GM12878 (cell line): Measurements from ENCODE around the gene SUMF2. TPM values are rescaled to one million over a fixed set of nuclear protein-coding genes. Genes with fewer than 3 reads are reported as not detected.
"Not testable (repeated sequence)": the region's sequence is repeated elsewhere in the genome, so short reads cannot be mapped to it uniquely, and the experiment has no call there.

ENCODE experiments used
- ATAC-seq: fragments of 200-7000 bp; cut with Tn5 transposase; 3 replicates; pipeline ENCODE4 v1.9.1; 2020; ENCODE audit warnings: mild to moderate bottlenecking, moderate library complexity
- BruUV-seq: library from RNA; stranded (reverse); fragments of 400-500 nt; replicated peaks from 2 replicates; lab custom pipeline; 2021; lab: Mats Ljungman, UMichigan
- CTCF ChIA-PET: fragments of 300-600 bp; sonication (Branson Sonifier 250); formaldehyde crosslinking; extraction: SDS; loops from one replicate; lab custom pipeline; 2021; ENCODE audit warnings: inconsistent platforms; lab: Yijun Ruan, JAX
- POLR2A ChIA-PET: fragments of 350-600 bp; formaldehyde crosslinking; extraction: SDS; loops from one replicate; lab custom pipeline; 2021; ENCODE audit warnings: inconsistent platforms; lab: Charles Lee
- RAD21 ChIA-PET: fragments of 300-600 bp; sonication (Branson Sonifier 250); formaldehyde crosslinking; loops from one replicate; lab custom pipeline; 2023; ENCODE audit warnings: antibody characterized with exemption; ENCODE audit not compliant: unreplicated experiment; lab: Charles Lee
- SMC1A ChIA-PET: fragments of 300-600 bp; sonication (Branson Sonifier 250); formaldehyde crosslinking; loops from one replicate; lab custom pipeline; 2023; ENCODE audit not compliant: unreplicated experiment, uncharacterized antibody; lab: Charles Lee
- DNase-seq: peaks from one replicate; pipeline ENCODE4 v3.0.0-alpha.2; 2011; ENCODE audit warnings: low read depth, low spot score
- FAIRE-seq: peaks from 3 replicates; lab custom pipeline; 2011; peaks lifted over from hg19 to GRCh38; lab: Jason Lieb, UNC
- H2AFZ ChIP-seq: 2 replicates; pipeline ENCODE4 v1.6.0; 2011; ENCODE audit warnings: low read depth, low read length, control low read depth; ENCODE audit not compliant: control insufficient read depth
- H3K27ac ChIP-seq: 2 replicates; pipeline ENCODE4 v1.5.1; 2011; ENCODE audit warnings: control low read depth; ENCODE audit not compliant: control insufficient read depth, insufficient read depth
- H3K27me3 ChIP-seq, 2 experiments: replicated peaks in 1 of 2; 2 replicates each; pipeline versions ENCODE4 v1.6.0 to v1.6.1; 2011; ENCODE audit warnings: low read length in 1 of 2; ENCODE audit not compliant: control insufficient read depth in 2 of 2, insufficient read depth in 2 of 2
- H3K36me3 ChIP-seq, 2 experiments: 2 replicates each; pipeline ENCODE4 v1.5.1; 2011; ENCODE audit warnings: low read length in 1 of 2; ENCODE audit not compliant: control insufficient read depth in 2 of 2, insufficient read depth in 2 of 2
- H3K4me1 ChIP-seq: 2 replicates; pipeline ENCODE4 v1.6.1; 2011; ENCODE audit warnings: mild to moderate bottlenecking, low read length, moderate library complexity, mixed read lengths; ENCODE audit not compliant: control insufficient read depth, insufficient read depth
- H3K4me2 ChIP-seq: 2 replicates; pipeline ENCODE4 v1.6.0; 2011; ENCODE audit warnings: control low read depth; ENCODE audit not compliant: control insufficient read depth, insufficient read depth
- H3K4me3 ChIP-seq: fragments of 200-600 bp; sonication (generic); 2 replicates; pipeline ENCODE4 v1.5.1; 2016
- H3K79me2 ChIP-seq: 2 replicates; pipeline ENCODE4 v1.6.0; 2011; ENCODE audit warnings: low read length; ENCODE audit not compliant: control insufficient read depth, insufficient read depth
- H3K9ac ChIP-seq: 2 replicates; pipeline ENCODE4 v1.8.0; 2011; ENCODE audit warnings: low read length, control low read depth, mixed read lengths; ENCODE audit not compliant: control insufficient read depth, insufficient read depth
- H3K9me3 ChIP-seq: replicated peaks from 3 replicates; pipeline ENCODE4 v1.5.1; 2011; ENCODE audit warnings: mild to moderate bottlenecking, low read length; ENCODE audit not compliant: control insufficient read depth, insufficient read depth
- H4K20me1 ChIP-seq: 2 replicates; pipeline ENCODE4 v1.6.0; 2011; ENCODE audit not compliant: control insufficient read depth, insufficient read depth
- EGR1 ChIP-seq, 2 experiments: IDR thresholded peaks; 1 replicate in 1 of 2; 2 replicates in 1 of 2; pipeline ENCODE4 v1.6.1; 2011 to 2012; ENCODE audit warnings: low read depth in 2 of 2, low read length in 2 of 2, borderline replicate concordance in 1 of 2, mild to moderate bottlenecking in 1 of 2, moderate library complexity in 1 of 2
- IRF4 ChIP-seq: IDR thresholded peaks from 2 replicates; pipeline ENCODE4 v1.6.1; 2011; ENCODE audit warnings: low read depth, low read length
- NFYA ChIP-seq: IDR thresholded peaks from 2 replicates; pipeline ENCODE4 v1.6.1; 2011; ENCODE audit warnings: low read depth, mild to moderate bottlenecking, low read length, improper control_type of control experiment, borderline replicate concordance
- ZZZ3 ChIP-seq: IDR thresholded peaks from 2 replicates; pipeline ENCODE4 v1.6.1; 2011; ENCODE audit warnings: low read depth; ENCODE audit not compliant: control insufficient read depth, insufficient read length
- WGBS: methylation state at CpG from one replicate; pipeline ENCODE4 v1.1.6; 2016; ENCODE audit warnings: low lambda C conversion rate; ENCODE audit not compliant: insufficient replicate concordance, insufficient coverage; ENCODE audit errors: missing lambda C conversion rate; 5-methylcytosine and 5-hydroxymethylcytosine counted together
- in situ Hi-C: fragments of 300-500 bp; cut with MboI; formaldehyde crosslinking; loops from 9 replicates; pipeline ENCODE4 v1.14.3; 2018; ENCODE audit warnings: mixed read lengths
- intact Hi-C: fragments of 100-400 bp; cut with micrococcal nuclease; formaldehyde crosslinking; loops from one replicate; pipeline ENCODE4 v1.14.2; 2022; ENCODE audit not compliant: unreplicated experiment
- polyA plus RNA-seq, 11 experiments: library from polyadenylated mRNA; depleted of rRNA in 4 of 11; unstranded in 6 of 11; stranded (reverse) in 5 of 11; fragments of >200 nt; fragmentation: Nextera tagmentation in 4 of 11; fragmentation: Illumina TruSeq in 1 of 11; extraction: Ambion mirVana in 4 of 11; extraction: Trizol in 1 of 11; gene quantifications; 1 replicate in 1 of 11; 2 replicates in 10 of 11; pipeline versions ENCODE4 v1.2.1 to v1.2.3, GENCODE V29; 2011 to 2016; ENCODE audit warnings: inconsistent platforms in 2 of 11, missing spikeins in 2 of 11, low read depth in 1 of 11
- total RNA-seq, 4 experiments: library from RNA; depleted of rRNA in 3 of 4; stranded (reverse); fragments of >200 nt in 3 of 4; fragmentation: Illumina TruSeq in 1 of 4; extraction: Trizol in 1 of 4; gene quantifications; 2 replicates each; pipeline versions ENCODE4 v1.2.1 to v1.2.3, GENCODE V29; 2013 to 2021

SUMF2 gene
- total and polyA plus RNA-seq, 10 of the 15 experiments (the other 5 are each of a cell fraction or from before 2014, with no cell fraction given): 39.9 to 106 (median 71.7) TPM

- no TSS peak for BruUV-seq
- no peak overlapping the region for H3K4me3 ChIP-seq
- ATAC-seq: no peak
- no peak for TF ChIP-seq EGR1 (IDR thresholded peaks at IDR 0.05; ENCODE audit: borderline replicate concordance in 1 of 2, low read depth in 2 of 2, low read length in 2 of 2)
- TF ChIP-seq NFYA: no peak
- no peak for TF ChIP-seq IRF4
- no peak for TF ChIP-seq ZZZ3
- TF ChIP-seq, all 136 proteins: peak for 0
- 100% methylated on average over 1 of the region's 1 CpG for WGBS
- Histone ChIP-seq H3K27me3 (no peaks in the 10 kb centered on the region), H3K36me3 (peaks cover 0 to 1% of the 10 kb centered on the region in 2 experiments; a peak in 2 of 4 replicates), H3K4me1 (peaks cover 3% of the 10 kb centered on the region), H3K27ac (no peak overlapping the region), H3K4me2 (no peak overlapping the region), H3K79me2 (peaks cover 35% of the 10 kb centered on the region), H3K9me3 (no peaks in the 10 kb centered on the region), H4K20me1 (no peaks in the 10 kb centered on the region; the same call in 1 of the 2 replicates), H2AFZ (no peak overlapping the region), H3K9ac (no peak overlapping the region)
- in situ Hi-C loops: no loop called here
- ChIA-PET RAD21 (no interaction called here), CTCF (no interaction called here), POLR2A (interaction anchor here (0.6 kb wide), 1 partner anchor 452 kb away, joined by 6 read pairs; no protein-coding TSS in a partner anchor), SMC1A (no interaction called here)
- FAIRE-seq: no peak
- intact Hi-C loops: no loop called here
- no peak for DNase-seq
Measured at GRCh38 chr7:56048245-56048644, 15.8 kb upstream of the SUMF2 start.

DNA sequence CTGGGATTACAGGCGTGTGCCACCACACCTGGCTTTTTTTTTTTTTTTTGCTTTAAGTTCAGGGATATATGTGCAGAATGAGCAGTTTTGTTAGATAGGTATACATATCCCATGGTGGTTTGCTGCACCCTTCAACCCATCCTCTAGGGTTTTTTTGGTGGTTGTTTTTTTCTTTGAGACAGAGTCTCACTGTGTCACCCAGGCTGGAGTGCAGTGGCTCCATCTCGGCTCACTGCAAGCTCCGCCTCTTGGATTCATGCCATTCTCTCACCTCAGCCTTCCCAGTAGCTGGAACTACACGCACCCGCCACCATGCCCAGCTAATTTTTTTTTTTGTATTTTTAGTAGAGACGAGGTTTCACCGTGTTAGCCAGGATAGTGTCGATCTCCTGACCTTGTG, 15.3 kb upstream of the SUMF2 start:
- H3K4me3 ChIP-seq, SMC1A ChIA-PET, H3K9ac ChIP-seq, CTCF ChIA-PET, H3K27ac ChIP-seq, in situ Hi-C loops, H4K20me1 ChIP-seq, H3K36me3 ChIP-seq, H3K4me1 ChIP-seq, intact Hi-C loops, BruUV-seq, H3K27me3 ChIP-seq, H2AFZ ChIP-seq, H3K9me3 ChIP-seq, DNase-seq, ATAC-seq, FAIRE-seq: not testable (repeated sequence)
- RAD21 ChIA-PET: interaction anchor here (0.6 kb wide), 1 partner anchor 19 kb away, joined by 3 read pairs; no protein-coding TSS in a partner anchor
- WGBS: 97% methylated on average over 8 of the region's 8 CpGs
- Histone ChIP-seq H3K4me2 (0 out of 2 replicates have a peak overlapping the region, but pooled peaks have one; percentile 9), H3K79me2 (peaks cover 40% of the 10 kb centered on the region)
- POLR2A ChIA-PET: interaction anchor here (0.6 kb wide), 1 partner anchor 452 kb away, joined by 6 read pairs; no protein-coding TSS in a partner anchor
